Activated naive CD4-positive, alpha-beta T cell treated with anti-CD3 and anti-CD28 coated beads for 36 hours (primary cell): ENCODE measurements around the gene SLC34A2. TPM values are rescaled to one million over a fixed set of nuclear protein-coding genes. Genes with fewer than 3 reads are reported as not detected.

Experiments used
- CTCF ChIA-PET: fragments of 350-600 bp; sonication (Branson Sonifier 250); formaldehyde crosslinking; loops from one replicate; lab custom pipeline; 2021; ENCODE audit warnings: antibody characterized with exemption; lab: Charles Lee
- DNase-seq: peaks from one replicate; pipeline ENCODE4 v3.0.0-alpha.2; 2020
- H3K27ac Mint-ChIP-seq: one replicate; pipeline ENCODE4 v1.8.0; 2021; ENCODE audit warnings: mild to moderate bottlenecking, mixed read lengths
- H3K27me3 Mint-ChIP-seq: one replicate; pipeline ENCODE4 v1.8.0; 2021; ENCODE audit warnings: low read depth, mixed read lengths
- H3K36me3 Mint-ChIP-seq: one replicate; pipeline ENCODE4 v1.8.0; 2021; ENCODE audit warnings: low read depth, mixed read lengths
- H3K4me1 Mint-ChIP-seq: one replicate; pipeline ENCODE4 v1.8.0; 2021; ENCODE audit warnings: low read depth, mixed read lengths
- H3K4me3 Mint-ChIP-seq: one replicate; pipeline ENCODE4 v1.8.0; 2021; ENCODE audit warnings: mild to moderate bottlenecking, moderate library complexity, mixed read lengths
- H3K9me3 Mint-ChIP-seq: one replicate; pipeline ENCODE4 v1.8.0; 2021; ENCODE audit warnings: mixed read lengths
- intact Hi-C: fragments of 100-400 bp; cut with micrococcal nuclease; formaldehyde crosslinking; loops from one replicate; pipeline ENCODE4 v1.15.1; 2023
- total RNA-seq, 2 experiments: library from RNA; stranded (reverse); gene quantifications; one replicate each; pipeline ENCODE4 v1.2.3, GENCODE V29; 2021

Gene SLC34A2
- total RNA-seq, 2 experiments from 2014 or later, result not detected

DNA sequence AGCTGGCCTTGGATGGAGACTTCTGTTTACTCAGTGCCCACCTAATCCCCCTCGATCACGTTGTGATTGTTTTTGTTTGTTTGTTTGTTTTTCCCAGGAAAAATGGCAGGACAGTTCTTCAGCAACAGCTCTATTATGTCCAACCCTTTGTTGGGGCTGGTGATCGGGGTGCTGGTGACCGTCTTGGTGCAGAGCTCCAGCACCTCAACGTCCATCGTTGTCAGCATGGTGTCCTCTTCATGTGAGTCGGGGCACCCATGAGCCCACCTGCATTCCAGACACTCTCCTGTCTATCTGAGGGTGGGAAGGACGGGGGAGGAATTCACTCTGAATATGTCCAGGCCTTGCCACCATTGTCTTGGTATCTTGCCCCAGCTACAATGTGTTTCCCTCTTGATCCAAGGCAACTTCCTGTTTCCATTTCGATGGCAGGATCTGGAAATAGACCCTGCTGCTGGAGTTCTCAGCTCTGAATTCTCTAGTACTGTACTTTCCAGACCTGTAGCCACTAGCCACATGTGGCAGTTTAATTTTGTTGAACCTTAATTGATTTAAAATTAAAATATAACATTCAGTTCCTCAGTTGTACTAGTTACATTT lies 10.5 kb downstream of the SLC34A2 start:
- Mint-ChIP-seq H3K36me3 (no peaks in the 10 kb centered on the region), H3K4me1 (no peaks in the 10 kb centered on the region), H3K27me3 (no peaks in the 10 kb centered on the region), H3K9me3 (no peaks in the 10 kb centered on the region), H3K27ac (no peak overlapping the region), H3K4me3 (no peak overlapping the region)
- intact Hi-C loops, result no loop called here
- CTCF ChIA-PET, result no interaction called here
- no peak for DNase-seq

DNA sequence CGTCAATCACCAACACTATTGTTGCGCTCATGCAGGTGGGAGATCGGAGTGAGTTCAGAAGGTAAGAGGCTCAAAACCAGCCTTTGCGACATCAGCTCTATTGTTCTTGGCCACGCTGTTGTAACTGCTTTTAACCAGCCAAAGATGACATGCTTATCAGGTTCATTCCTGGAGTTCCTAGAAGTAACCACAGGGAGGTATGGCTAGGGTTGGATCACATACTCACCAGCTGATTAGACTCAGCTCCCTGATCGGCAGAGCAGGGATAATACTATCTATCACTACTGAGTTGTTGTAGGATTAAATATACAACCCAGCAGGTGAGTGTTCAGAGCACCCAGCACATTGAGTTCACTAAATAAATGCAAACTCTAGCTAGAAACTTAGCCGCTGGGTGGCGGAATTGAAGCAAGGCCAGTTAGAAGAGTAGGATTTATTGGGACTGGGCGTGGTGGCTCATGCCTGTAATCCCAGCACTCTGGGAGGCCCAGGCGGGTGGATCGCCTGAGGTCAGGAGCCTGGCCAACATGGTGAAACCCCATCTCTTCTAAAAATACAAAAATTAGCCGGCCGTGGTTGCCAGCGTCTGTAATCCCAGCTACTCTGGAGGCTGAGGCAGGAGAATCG lies 12.4 kb downstream of the SLC34A2 start:
- H3K27ac Mint-ChIP-seq, result no peak overlapping the region
- no peaks in the 10 kb centered on the region for H3K27me3 Mint-ChIP-seq
- H3K9me3 Mint-ChIP-seq, result no peaks in the 10 kb centered on the region
- DNase-seq, result no peak
- no peaks in the 10 kb centered on the region for H3K4me1 Mint-ChIP-seq
- H3K4me3 Mint-ChIP-seq, result no peak overlapping the region
- intact Hi-C loops, result no loop called here
- CTCF ChIA-PET, result interaction anchor here (1.0 kb wide), 1 partner anchor 228 kb away, joined by 3 read pairs; no protein-coding TSS in a partner anchor
- no peaks in the 10 kb centered on the region for H3K36me3 Mint-ChIP-seq

DNA sequence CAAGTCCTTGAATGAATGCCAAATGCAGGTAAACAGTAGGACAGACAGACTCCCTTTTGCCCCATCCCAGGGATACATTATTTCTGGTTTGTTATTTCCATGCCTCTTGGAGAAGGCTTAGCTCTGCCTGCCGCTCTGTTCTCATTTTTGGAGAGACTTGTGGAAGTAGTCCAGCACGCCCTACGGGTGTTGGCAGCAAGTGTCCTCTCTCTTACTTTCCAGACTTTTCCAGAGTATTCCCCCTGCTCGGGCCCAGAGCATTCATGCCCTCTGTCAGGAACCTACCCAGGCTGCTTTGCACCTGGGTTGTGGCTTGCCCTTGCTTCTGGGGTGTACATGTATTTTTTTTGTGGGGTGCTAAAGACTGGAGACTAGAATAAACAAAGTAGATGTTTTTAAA lies 15.3 kb downstream of the SLC34A2 start:
- Mint-ChIP-seq H3K27ac (no peak overlapping the region), H3K4me3 (no peak overlapping the region), H3K27me3 (no peaks in the 10 kb centered on the region), H3K36me3 (no peaks in the 10 kb centered on the region), H3K9me3 (no peaks in the 10 kb centered on the region), H3K4me1 (no peaks in the 10 kb centered on the region)
- CTCF ChIA-PET, result no interaction called here
- DNase-seq, result no peak
- intact Hi-C loops, result no loop called here

DNA sequence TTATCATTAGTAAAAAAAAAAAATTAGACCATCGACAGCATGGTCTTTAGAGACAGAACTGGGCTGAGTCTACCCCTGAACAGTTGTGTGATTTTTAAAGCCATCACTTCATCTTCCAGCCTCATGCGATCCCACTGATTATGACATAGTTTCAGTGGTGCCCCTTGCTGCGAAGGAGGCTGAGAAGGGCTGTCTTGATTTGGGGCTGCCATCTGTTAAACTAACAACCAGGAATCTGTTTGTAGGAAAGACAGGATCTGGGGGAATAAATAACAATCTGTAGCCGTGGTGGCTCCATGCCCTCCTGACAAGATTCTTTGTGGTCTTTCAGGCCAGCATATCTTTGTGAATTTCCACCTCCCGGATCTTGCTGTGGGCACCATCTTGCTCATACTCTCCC lies 17.1 kb downstream of the SLC34A2 start:
- Mint-ChIP-seq H3K27ac (no peak overlapping the region), H3K4me3 (no peak overlapping the region), H3K27me3 (no peaks in the 10 kb centered on the region), H3K4me1 (no peaks in the 10 kb centered on the region), H3K36me3 (no peaks in the 10 kb centered on the region), H3K9me3 (no peaks in the 10 kb centered on the region)
- no peak for DNase-seq
- CTCF ChIA-PET, result no interaction called here
- intact Hi-C loops, result no loop called here

DNA sequence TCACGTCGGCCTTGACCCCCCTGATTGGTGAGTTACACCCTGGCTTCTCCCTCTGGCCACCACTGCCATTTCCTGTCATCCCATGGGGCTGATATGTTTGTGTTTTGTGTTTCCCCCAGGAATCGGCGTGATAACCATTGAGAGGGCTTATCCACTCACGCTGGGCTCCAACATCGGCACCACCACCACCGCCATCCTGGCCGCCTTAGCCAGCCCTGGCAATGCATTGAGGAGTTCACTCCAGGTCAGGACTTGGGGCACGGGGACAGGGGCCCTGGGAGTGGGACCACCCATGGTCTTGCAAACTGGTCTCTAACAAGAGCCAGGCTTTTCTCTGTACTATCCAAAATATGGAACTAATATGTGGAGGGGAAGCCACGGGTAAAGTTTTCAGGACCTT lies 18.7 kb downstream of the SLC34A2 start:
- no peak for DNase-seq
- H3K4me3 Mint-ChIP-seq, result no peak overlapping the region
- intact Hi-C loops, result no loop called here
- no peaks in the 10 kb centered on the region for H3K9me3 Mint-ChIP-seq
- H3K36me3 Mint-ChIP-seq, result no peaks in the 10 kb centered on the region
- H3K27ac Mint-ChIP-seq, result no peak overlapping the region
- CTCF ChIA-PET, result no interaction called here
- no peaks in the 10 kb centered on the region for H3K4me1 Mint-ChIP-seq
- no peaks in the 10 kb centered on the region for H3K27me3 Mint-ChIP-seq

DNA sequence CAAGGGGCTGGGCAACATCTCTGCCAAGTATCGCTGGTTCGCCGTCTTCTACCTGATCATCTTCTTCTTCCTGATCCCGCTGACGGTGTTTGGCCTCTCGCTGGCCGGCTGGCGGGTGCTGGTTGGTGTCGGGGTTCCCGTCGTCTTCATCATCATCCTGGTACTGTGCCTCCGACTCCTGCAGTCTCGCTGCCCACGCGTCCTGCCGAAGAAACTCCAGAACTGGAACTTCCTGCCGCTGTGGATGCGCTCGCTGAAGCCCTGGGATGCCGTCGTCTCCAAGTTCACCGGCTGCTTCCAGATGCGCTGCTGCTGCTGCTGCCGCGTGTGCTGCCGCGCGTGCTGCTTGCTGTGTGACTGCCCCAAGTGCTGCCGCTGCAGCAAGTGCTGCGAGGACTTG lies 20.6 kb downstream of the SLC34A2 start:
- Mint-ChIP-seq H3K27ac (no peak overlapping the region), H3K36me3 (no peaks in the 10 kb centered on the region)
- intact Hi-C loops, result no loop called here

DNA sequence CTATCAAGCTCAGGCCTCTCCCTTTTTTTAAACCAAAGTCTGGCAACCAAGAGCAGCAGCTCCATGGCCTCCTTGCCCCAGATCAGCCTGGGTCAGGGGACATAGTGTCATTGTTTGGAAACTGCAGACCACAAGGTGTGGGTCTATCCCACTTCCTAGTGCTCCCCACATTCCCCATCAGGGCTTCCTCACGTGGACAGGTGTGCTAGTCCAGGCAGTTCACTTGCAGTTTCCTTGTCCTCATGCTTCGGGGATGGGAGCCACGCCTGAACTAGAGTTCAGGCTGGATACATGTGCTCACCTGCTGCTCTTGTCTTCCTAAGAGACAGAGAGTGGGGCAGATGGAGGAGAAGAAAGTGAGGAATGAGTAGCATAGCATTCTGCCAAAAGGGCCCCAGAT lies 21.5 kb downstream of the SLC34A2 start:
- no peak overlapping the region for H3K4me3 Mint-ChIP-seq
- H3K27ac Mint-ChIP-seq, result no peak overlapping the region
- H3K36me3 Mint-ChIP-seq, result no peaks in the 10 kb centered on the region
- CTCF ChIA-PET, result interaction anchor here (0.6 kb wide), 1 partner anchor 45 kb away, joined by 3 read pairs; no protein-coding TSS in a partner anchor
- no peak for DNase-seq
- H3K27me3 Mint-ChIP-seq, result no peaks in the 10 kb centered on the region
- intact Hi-C loops, result no loop called here
- no peaks in the 10 kb centered on the region for H3K9me3 Mint-ChIP-seq
- H3K4me1 Mint-ChIP-seq, result no peaks in the 10 kb centered on the region

More for the DNA sequence above, 20.6 kb downstream of the SLC34A2 start:
- CTCF ChIA-PET, result no interaction called here
- Mint-ChIP-seq H3K9me3 (no peaks in the 10 kb centered on the region), H3K4me1 (no peaks in the 10 kb centered on the region), H3K27me3 (no peaks in the 10 kb centered on the region), H3K4me3 (no peak overlapping the region)
- DNase-seq, result no peak

DNA sequence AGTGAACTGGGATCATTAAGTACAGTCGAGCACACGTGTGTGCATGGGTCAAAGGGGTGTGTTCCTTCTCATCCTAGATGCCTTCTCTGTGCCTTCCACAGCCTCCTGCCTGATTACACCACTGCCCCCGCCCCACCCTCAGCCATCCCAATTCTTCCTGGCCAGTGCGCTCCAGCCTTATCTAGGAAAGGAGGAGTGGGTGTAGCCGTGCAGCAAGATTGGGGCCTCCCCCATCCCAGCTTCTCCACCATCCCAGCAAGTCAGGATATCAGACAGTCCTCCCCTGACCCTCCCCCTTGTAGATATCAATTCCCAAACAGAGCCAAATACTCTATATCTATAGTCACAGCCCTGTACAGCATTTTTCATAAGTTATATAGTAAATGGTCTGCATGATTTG lies 22.3 kb downstream of the SLC34A2 start:
- Mint-ChIP-seq H3K4me1 (no peaks in the 10 kb centered on the region), H3K27me3 (no peaks in the 10 kb centered on the region), H3K36me3 (no peaks in the 10 kb centered on the region), H3K9me3 (no peaks in the 10 kb centered on the region), H3K27ac (no peak overlapping the region), H3K4me3 (no peak overlapping the region)
- CTCF ChIA-PET, result no interaction called here
- intact Hi-C loops, result no loop called here
- DNase-seq, result no peak

DNA sequence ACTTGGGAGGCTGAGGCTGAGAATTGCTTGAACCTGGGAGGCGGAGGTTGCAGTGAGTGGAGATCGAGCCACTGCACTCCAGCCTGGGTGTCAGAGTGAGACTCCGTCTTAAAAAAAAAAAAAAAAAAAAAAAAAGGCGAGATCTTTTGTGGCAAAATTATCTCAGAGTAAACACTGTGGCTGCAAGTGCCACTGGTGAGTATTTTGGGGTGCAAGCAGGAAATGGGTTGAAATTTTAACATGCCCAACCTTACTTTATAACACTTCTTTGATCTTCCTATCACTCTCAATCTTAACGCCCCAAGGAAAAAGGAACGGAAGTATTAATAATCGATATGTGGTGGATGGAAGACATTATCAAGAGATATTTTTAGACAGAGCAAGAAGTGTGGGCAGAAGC lies 32.1 kb downstream of the SLC34A2 start:
- Mint-ChIP-seq H3K27ac (no peak overlapping the region), H3K4me3 (no peak overlapping the region), H3K4me1 (no peaks in the 10 kb centered on the region), H3K27me3 (peaks cover 4% of the 10 kb centered on the region), H3K9me3 (peaks cover 10% of the 10 kb centered on the region), H3K36me3 (no peaks in the 10 kb centered on the region)
- DNase-seq, result no peak
- intact Hi-C loops, result no loop called here
- CTCF ChIA-PET, result no interaction called here

DNA sequence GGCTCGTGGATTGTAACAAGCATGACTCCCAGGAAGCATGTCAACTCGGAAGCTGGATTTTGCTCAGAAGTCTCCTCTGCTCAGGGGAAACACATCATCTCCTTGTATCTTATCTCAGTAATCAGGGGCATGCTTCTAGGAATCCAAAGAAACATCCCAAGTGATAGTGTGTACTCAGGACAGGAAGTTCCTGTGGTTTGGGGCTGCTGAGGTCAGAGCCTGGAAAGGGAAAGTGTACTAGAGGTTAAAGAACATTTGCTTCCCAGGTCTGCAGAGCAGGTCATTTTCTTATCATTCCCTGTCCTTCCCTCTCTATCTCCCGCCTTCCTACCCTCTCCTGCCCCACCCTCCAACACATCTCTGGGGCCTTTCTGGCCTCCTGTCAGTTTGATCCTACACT lies 38.8 kb downstream of the SLC34A2 start:
- no peak for DNase-seq
- Mint-ChIP-seq H3K4me1 (no peaks in the 10 kb centered on the region), H3K27ac (no peak overlapping the region), H3K4me3 (no peak overlapping the region), H3K36me3 (no peaks in the 10 kb centered on the region), H3K27me3 (peaks cover 3% of the 10 kb centered on the region), H3K9me3 (peaks cover 11% of the 10 kb centered on the region)
- CTCF ChIA-PET, result no interaction called here
- intact Hi-C loops, result no loop called here

DNA sequence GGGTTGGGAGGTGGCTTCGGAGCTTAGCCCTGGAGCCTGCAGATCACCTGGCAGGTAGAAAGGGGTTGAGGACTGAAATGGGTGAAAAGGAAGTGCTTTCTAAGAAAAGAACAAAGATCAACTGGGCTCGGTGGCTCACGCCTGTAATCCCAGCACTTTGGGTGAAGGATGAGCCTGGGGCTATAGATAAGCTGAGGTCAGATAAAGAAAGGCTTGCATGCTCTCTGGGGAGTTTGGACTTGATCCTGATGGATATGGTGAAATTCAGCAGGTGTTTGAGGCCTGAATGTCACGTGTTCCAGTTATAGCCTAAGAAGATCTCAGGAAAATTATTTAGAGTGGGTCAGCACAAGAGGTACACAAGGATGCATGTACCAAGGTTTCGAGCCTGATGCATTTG lies 40.8 kb downstream of the SLC34A2 start:
- no peaks in the 10 kb centered on the region for H3K4me1 Mint-ChIP-seq
- intact Hi-C loops, result no loop called here
- DNase-seq, result no peak
- H3K36me3 Mint-ChIP-seq, result no peaks in the 10 kb centered on the region
- H3K27ac Mint-ChIP-seq, result no peak overlapping the region
- CTCF ChIA-PET, result interaction anchor here (0.6 kb wide), 1 partner anchor 820 kb away, joined by 3 read pairs; no protein-coding TSS in a partner anchor
- H3K27me3 Mint-ChIP-seq, result peaks cover 3% of the 10 kb centered on the region
- H3K9me3 Mint-ChIP-seq, result peaks cover 6% of the 10 kb centered on the region
- H3K4me3 Mint-ChIP-seq, result no peak overlapping the region

DNA sequence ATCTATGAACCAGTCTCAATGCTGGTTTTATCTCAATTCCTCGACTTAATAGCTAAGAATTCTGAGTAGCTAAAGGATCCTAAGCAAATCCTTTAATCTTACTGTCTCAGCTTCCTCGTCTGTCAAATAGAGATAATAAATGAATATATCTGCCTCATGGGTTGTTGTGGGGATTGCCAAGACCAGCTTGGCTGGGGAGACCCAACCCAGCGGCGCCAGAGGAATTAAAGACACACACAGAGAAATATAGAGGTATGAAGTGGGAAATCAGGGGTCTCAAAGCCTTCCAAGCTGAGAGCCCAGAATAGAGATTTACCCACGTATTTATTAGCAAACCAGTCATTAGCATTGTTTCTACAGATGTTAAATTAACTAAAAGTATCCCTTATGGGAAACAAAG lies 41.9 kb downstream of the SLC34A2 start:
- CTCF ChIA-PET, result no interaction called here
- no peak for DNase-seq
- Mint-ChIP-seq H3K4me1 (no peaks in the 10 kb centered on the region), H3K36me3 (no peaks in the 10 kb centered on the region), H3K27me3 (peaks cover 3% of the 10 kb centered on the region), H3K27ac (no peak overlapping the region), H3K4me3 (no peak overlapping the region), H3K9me3 (peaks cover 1% of the 10 kb centered on the region)
- intact Hi-C loops, result no loop called here

DNA sequence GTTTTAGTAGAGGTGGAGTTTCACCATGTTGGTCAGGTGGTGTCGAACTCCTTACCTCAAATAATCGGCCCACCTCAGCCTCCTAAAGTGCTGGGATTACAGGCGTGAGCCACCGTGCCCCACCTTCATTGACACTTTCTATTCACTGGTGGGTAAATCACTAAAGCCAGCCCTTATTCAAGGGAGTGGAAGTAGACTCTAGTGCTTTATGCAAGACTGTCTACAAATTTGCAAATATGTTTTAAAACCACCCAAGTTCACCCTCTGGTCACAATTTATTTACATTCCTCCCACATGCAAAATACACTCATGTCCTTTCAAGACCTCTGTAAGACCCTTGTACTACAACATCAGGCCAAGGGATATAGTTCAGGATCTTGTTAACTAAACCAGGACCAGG lies 45.0 kb downstream of the SLC34A2 start:
- Mint-ChIP-seq H3K36me3 (no peaks in the 10 kb centered on the region), H3K4me3 (no peak overlapping the region)

More for the DNA sequence above, 45.0 kb downstream of the SLC34A2 start:
- Mint-ChIP-seq H3K27me3 (no peaks in the 10 kb centered on the region), H3K9me3 (no peaks in the 10 kb centered on the region), H3K4me1 (no peaks in the 10 kb centered on the region), H3K27ac (no peak overlapping the region)
- CTCF ChIA-PET, result no interaction called here
- no peak for DNase-seq
- intact Hi-C loops, result no loop called here
